Subcutaneous abdominal adipose tissue (tissue), 5 donors: ENCODE data around the gene CST4.

Experiments used
- H3K27ac ChIP-seq: one replicate; pipeline ENCODE4 v1.7.0; 2013; ENCODE audit warnings: low read depth, mild to moderate bottlenecking, inconsistent platforms, low read length, moderate library complexity
- H3K27me3 ChIP-seq, 5 donors: one replicate each; pipeline ENCODE4 v1.7.0; 2013; ENCODE audit warnings: low read length in 5 of 5, inconsistent platforms in 1 of 5; ENCODE audit not compliant: control insufficient read depth in 5 of 5, insufficient read depth in 4 of 5
- H3K36me3 ChIP-seq, 5 donors: one replicate each; pipeline ENCODE4 v1.7.0; 2013; ENCODE audit warnings: low read length in 5 of 5; ENCODE audit not compliant: control insufficient read depth in 5 of 5, insufficient read depth in 5 of 5
- H3K4me1 ChIP-seq, 5 donors: one replicate each; pipeline ENCODE4 v1.7.0; 2013; ENCODE audit warnings: low read length in 5 of 5, mild to moderate bottlenecking in 3 of 5, moderate library complexity in 1 of 5; ENCODE audit not compliant: control insufficient read depth in 5 of 5, insufficient read depth in 5 of 5
- H3K4me3 ChIP-seq, 5 donors: one replicate each; pipeline ENCODE4 v1.7.0; 2013; ENCODE audit warnings: low read length in 5 of 5, low read depth in 1 of 5
- H3K9ac ChIP-seq, 5 donors: one replicate each; pipeline ENCODE4 v1.7.0; 2013; ENCODE audit warnings: low read length in 5 of 5, mild to moderate bottlenecking in 4 of 5, moderate library complexity in 3 of 5
- H3K9me3 ChIP-seq, 5 donors: one replicate each; pipeline ENCODE4 v1.7.0; 2013; ENCODE audit warnings: low read length in 5 of 5; ENCODE audit not compliant: control insufficient read depth in 5 of 5
- donor health status: healthy.
- donor health status: healthy.
- donor health status: healthy.
- donor health status: healthy.
- donor health status: healthy.

The CST4 gene

DNA sequence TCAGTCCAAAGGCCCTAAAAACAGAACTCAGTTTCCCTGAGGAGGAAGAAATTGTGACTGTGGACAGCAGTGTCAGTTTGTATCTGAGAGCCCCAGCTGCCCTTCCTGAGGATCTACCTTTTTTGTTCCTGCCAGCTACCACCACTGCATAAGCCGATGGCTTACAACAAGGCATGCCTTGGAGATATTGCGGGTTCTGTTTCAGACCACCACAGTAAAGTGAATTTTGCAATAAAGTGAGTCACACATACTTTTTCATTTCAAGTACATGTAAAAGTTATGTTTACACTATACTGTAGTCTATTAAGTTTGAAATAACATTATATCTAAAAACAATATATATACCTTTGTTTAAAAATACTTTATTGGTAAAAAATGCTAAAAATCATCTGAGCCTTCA lies 41.5 kb downstream of the CST4 start:
- H3K9me3 ChIP-seq, result no peaks in the 10 kb centered on the region
- H3K27me3 ChIP-seq, result no peaks in the 10 kb centered on the region
- H3K36me3 ChIP-seq, result no peaks in the 10 kb centered on the region
- H3K27ac ChIP-seq, result no peak overlapping the region
- H3K9ac ChIP-seq, result no peak overlapping the region
- no peak overlapping the region for H3K4me3 ChIP-seq
- peaks cover 0 to 13% (median 6%) of the 10 kb centered on the region in 5 donors for H3K4me1 ChIP-seq

DNA sequence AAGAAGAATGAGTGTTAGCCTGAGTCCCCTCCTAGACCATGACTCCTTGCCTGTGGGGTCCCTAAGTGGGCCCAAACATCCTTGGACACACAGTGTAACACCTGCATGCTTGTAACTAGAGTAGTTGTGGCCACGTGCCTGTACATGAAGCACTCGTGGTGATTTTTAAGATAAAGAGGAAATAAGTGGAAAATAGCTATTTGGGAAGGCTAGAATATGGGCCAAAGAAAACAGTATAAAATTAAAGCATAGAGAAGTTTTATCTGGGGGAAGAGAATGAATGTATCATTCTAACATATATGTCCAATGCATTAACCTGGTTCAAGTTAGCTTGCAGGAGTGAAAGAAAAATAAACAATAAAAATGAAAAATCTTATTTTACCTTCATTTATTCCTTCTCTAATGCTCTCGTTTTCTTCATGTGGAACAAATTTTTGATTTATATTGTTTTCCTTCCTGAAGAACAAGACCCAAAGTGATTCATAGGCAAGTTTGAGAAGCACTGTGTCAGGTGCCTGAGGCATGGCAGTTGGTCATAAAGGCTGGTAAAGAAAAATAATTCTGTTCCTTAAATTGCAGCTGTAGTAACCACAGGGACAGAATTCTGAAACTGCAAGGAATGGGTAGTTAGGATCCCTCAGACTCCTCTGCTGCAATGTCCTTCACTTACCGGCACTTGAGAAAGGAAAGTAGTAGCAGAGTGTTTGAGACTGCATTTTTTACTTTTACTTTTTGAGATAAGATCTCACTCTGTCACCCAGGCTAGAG lies 42.5 kb downstream of the CST4 start:
- H3K4me3 ChIP-seq, result no peak overlapping the region
- no peaks in the 10 kb centered on the region for H3K9me3 ChIP-seq
- peaks cover 0 to 23% (median 17%) of the 10 kb centered on the region in 5 donors for H3K4me1 ChIP-seq
- H3K27ac ChIP-seq, result no peak overlapping the region
- no peaks in the 10 kb centered on the region for H3K27me3 ChIP-seq
- no peak overlapping the region for H3K9ac ChIP-seq
- no peaks in the 10 kb centered on the region for H3K36me3 ChIP-seq

DNA sequence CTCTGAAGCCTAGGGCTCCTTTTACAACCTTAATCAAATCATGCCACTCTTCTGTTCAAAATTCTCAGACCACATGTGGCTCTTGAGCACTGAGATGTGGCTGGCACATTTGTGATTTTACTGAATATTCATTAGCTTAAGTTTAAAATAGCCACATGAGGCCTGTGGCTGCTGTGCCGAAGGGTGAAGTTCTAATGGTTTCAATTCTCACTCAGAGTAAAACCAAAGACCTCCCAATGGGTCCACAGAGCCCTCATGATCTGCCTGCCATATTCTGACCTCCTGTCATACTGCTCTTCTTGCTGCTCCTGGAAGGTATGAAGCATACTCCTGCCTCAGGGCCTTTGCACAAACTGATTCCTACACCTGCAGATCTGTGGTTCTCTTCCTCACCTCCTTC lies 43.3 kb downstream of the CST4 start:
- no peaks in the 10 kb centered on the region for H3K9me3 ChIP-seq
- no peak overlapping the region for H3K9ac ChIP-seq
- H3K4me1 ChIP-seq, result peaks cover 0 to 28% (median 23%) of the 10 kb centered on the region in 5 donors

DNA sequence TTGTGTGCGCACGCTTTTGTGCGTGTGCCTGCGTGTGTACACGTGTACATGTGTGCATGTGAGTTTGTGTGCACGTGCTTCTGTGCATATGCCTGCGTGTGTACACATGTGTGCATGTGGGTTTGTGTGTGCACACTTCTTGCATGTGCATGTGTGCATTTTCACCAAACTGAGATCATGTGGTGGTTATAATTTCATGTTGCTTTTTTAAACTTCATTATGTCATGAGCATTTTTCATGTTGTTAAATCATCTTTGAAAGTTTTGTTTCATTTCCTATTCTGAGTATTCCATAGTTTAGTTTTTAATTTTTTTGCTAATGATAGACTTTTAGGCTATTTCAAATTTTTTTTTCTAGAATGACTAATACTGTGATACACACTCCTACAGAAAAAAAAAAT lies 44.7 kb downstream of the CST4 start:
- no peaks in the 10 kb centered on the region for H3K27me3 ChIP-seq
- no peak overlapping the region for H3K27ac ChIP-seq
- H3K4me3 ChIP-seq, result no peak overlapping the region
- H3K36me3 ChIP-seq, result no peaks in the 10 kb centered on the region
- H3K9ac ChIP-seq, result no peak overlapping the region
- peaks cover 0 to 30% (median 23%) of the 10 kb centered on the region in 5 donors for H3K4me1 ChIP-seq
- no peaks in the 10 kb centered on the region for H3K9me3 ChIP-seq

More for the DNA sequence above, 43.3 kb downstream of the CST4 start:
- H3K27ac ChIP-seq, result no peak overlapping the region
- H3K36me3 ChIP-seq, result no peaks in the 10 kb centered on the region
- H3K4me3 ChIP-seq, result no peak overlapping the region
- H3K27me3 ChIP-seq, result no peaks in the 10 kb centered on the region

DNA sequence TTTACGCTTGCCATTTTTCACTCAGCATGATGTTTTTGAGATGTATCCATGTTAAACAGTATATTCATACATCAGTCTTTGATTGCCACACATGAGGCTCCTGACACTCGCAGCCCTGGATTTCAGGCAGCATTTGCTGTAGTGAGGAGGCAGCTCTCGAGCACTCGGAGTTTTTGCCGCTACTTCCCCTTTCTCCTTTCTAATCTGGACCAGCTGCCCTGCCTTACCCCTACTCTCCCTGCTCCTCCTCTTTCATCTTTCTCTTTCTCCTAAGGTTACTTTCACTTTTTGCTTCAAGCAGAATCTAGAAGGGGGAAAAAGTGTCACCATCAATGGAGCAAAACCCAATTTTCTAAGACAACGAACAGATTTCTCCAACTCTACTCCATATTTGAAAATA lies 45.2 kb downstream of the CST4 start:
- H3K27ac ChIP-seq, result no peak overlapping the region

DNA sequence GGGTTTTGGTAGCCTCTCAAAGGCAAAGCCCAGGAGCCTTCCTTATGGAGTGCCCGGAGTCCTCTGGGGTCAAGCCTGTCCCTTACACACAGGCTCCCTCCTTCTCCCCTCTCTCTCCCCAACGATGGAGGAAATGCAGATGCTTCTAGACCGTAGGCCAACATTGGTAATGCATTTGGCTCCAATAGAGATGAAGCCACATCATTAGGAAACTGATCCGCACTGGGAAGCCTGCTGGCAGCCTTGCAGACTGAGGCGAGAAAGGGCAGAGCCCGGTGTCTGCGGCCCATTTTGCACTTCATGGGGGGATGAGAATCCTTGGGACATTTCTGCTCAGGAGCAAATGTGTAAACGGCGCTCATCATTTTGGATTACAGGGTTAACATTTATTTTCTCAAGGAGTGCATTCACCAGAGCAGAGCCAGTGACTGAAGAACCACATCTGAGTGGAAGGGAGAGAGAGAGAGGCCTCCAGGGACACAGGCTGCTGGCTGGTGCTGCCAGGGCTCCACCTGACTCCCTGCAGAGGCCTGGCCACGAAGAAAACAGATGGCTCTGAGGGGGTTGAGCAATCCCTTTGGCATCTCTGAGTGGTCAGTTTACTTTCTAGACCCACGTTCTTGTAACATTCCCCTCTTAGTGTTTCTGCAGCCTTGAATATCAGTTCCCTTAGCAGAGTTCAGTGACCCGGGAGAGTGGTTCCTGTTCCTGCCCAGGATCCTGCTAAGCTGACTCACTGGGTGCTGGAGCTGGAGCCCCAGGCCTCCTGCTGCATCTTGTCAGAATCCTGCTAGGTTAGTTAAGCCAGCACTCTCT lies 46.7 kb downstream of the CST4 start:
- Histone ChIP-seq H3K27me3 (no peaks in the 10 kb centered on the region), H3K4me1 (peaks cover 0 to 32% (median 23%) of the 10 kb centered on the region in 5 donors), H3K27ac (no peak overlapping the region), H3K36me3 (no peaks in the 10 kb centered on the region), H3K9ac (peak overlapping the region in 1 of 5 donors; percentile 19), H3K4me3 (no peak overlapping the region), H3K9me3 (no peaks in the 10 kb centered on the region)

More for the DNA sequence above, 45.2 kb downstream of the CST4 start:
- no peaks in the 10 kb centered on the region for H3K36me3 ChIP-seq
- no peak overlapping the region for H3K9ac ChIP-seq
- H3K4me3 ChIP-seq, result no peak overlapping the region
- no peaks in the 10 kb centered on the region for H3K9me3 ChIP-seq
- H3K27me3 ChIP-seq, result no peaks in the 10 kb centered on the region
- H3K4me1 ChIP-seq, result peaks cover 0 to 30% (median 23%) of the 10 kb centered on the region in 5 donors

DNA sequence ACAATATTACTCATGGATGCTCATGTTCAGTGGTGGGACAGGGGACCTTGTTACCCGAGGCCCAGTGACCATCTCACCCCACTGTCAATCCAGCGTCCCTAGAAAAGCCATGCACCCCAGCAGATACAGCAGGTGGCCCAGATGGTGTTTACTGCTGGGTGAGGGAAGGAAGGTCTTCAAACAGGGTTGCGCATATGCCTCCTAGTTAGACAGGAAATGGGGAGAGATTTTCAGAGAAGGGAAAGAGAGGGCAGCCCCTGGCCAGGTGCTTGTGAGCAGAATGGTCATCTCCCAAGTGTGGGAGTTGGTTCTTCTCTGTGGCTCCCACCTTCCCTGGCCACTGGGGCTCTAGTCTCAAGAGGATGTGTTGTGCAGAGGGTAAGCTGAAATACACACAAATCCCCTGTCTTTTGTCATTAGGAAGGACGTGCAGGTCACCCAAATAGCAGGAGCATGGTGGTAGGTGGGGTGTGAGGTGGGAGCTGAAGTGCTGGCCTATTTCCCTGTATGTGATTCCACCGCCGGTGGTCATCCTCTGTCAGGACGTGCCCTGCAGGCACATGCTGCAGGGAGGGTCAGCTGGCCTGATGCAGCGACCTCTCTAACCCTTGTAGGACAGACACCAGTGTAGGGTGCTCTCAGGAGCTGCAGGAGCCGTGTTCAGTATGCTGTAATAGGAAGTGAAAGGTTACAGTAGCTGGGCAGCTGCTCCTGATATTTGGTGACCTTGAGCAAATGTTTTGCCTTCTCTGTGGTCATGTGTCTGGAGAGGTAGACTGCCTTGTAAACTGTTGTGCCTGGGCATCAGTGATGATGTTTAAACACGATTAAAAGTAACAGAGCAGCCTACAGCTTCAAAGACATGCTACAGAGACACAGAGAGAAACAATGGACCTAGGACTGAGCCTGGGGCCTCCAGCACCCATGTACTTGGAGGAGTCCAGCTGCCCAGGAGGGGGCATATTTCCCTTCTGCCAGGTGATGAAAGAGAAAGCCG lies 47.9 kb downstream of the CST4 start:
- H3K9me3 ChIP-seq, result no peaks in the 10 kb centered on the region
- no peak overlapping the region for H3K4me3 ChIP-seq
- H3K9ac ChIP-seq, result no peak overlapping the region
- no peak overlapping the region for H3K27ac ChIP-seq
- no peaks in the 10 kb centered on the region for H3K36me3 ChIP-seq
- H3K4me1 ChIP-seq, result peaks cover 6 to 42% (median 35%) of the 10 kb centered on the region in 5 donors
- H3K27me3 ChIP-seq, result no peaks in the 10 kb centered on the region

DNA sequence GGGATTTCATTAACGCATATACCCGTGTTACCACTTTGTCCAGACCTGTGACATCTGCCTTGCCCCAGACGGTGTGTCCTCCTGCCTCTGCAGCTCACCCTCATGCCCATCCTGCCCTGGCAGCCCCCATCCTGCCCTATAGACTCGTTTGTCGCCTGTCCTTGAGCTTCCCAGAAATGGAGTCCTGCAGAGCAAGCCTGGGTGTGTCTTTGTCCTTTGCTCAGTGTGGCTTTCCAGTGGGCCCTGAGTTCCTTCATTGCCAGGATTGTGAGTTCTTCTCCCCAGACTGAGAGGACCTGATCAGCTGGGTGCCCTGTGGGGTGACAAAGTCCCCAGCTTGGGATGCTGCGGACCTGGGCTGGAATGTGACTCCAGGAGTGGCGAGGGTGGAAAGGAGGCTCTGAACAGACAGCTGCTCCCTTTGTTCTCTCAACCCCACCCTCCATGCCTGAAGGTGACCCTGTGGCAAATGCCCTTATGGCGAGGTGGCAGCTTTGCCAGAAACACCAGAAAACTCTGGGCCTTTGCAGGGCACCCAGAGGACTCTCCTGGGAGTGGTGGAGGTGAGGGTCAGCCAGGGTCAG lies 48.7 kb downstream of the CST4 start:
- no peaks in the 10 kb centered on the region for H3K27me3 ChIP-seq
- H3K4me1 ChIP-seq, result peaks cover 10 to 50% (median 44%) of the 10 kb centered on the region in 5 donors
- no peak overlapping the region for H3K9ac ChIP-seq
- no peak overlapping the region for H3K4me3 ChIP-seq
- H3K36me3 ChIP-seq, result peaks cover 0 to 2% (median under 1%) of the 10 kb centered on the region in 5 donors
- H3K27ac ChIP-seq, result no peak overlapping the region
- no peaks in the 10 kb centered on the region for H3K9me3 ChIP-seq

DNA sequence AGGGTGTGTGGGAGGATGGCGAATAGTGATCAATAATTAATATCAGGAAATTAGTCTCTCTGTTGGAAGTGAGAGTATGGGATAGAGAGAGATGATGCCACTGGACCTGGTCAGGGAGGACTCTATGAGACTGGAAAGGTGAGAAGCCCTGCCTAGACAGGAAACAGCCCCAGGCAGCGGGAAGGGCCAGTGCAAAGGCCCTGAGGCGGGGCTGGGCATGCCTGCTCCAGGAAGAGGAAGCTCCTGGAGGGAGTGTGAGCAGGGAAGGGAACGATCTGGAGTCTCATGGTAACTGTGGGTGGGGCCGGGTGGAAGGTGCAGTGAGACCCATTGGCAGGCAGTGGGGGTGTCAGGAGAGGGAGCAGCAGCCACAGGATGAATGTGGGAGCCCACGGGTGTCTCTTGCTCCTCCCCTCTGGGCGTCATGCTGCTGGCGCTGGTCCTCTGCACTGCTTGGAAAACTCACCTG lies 49.3 kb downstream of the CST4 start:
- H3K9me3 ChIP-seq, result no peaks in the 10 kb centered on the region
- H3K27ac ChIP-seq, result no peak overlapping the region
- no peak overlapping the region for H3K9ac ChIP-seq
- H3K36me3 ChIP-seq, result peaks cover 0 to 7% (median 5%) of the 10 kb centered on the region in 5 donors
- H3K4me3 ChIP-seq, result no peak overlapping the region
- H3K4me1 ChIP-seq, result peaks cover 14 to 56% (median 50%) of the 10 kb centered on the region in 5 donors
- H3K27me3 ChIP-seq, result no peaks in the 10 kb centered on the region
